Inferior parietal cortex (tissue), 1 donor: ENCODE data around the gene TMEM59L.
A peak's percentile ranks its signal among the peaks of the same experiment; 100 is the strongest.

ENCODE experiments used
- DNase-seq: peaks from one replicate; pipeline ENCODE4 v3.0.0-alpha.2; 2016; ENCODE audit errors: extremely low spot score

The TMEM59L gene

GRCh38 chr19:18637673-18638630 is 25.3 kb downstream of the TMEM59L start:
- DNase-seq = no peak

- DNase-seq = no peak
Observed at GRCh38 chr19:18639706-18640243, 27.1 kb downstream of the TMEM59L start.

GRCh38 chr19:18644196-18645034 is 31.7 kb downstream of the TMEM59L start:
- DNase-seq = peak; percentile 50

GRCh38 chr19:18645035-18645511 is 32.4 kb downstream of the TMEM59L start:
- DNase-seq = peak; percentile 38

DNA sequence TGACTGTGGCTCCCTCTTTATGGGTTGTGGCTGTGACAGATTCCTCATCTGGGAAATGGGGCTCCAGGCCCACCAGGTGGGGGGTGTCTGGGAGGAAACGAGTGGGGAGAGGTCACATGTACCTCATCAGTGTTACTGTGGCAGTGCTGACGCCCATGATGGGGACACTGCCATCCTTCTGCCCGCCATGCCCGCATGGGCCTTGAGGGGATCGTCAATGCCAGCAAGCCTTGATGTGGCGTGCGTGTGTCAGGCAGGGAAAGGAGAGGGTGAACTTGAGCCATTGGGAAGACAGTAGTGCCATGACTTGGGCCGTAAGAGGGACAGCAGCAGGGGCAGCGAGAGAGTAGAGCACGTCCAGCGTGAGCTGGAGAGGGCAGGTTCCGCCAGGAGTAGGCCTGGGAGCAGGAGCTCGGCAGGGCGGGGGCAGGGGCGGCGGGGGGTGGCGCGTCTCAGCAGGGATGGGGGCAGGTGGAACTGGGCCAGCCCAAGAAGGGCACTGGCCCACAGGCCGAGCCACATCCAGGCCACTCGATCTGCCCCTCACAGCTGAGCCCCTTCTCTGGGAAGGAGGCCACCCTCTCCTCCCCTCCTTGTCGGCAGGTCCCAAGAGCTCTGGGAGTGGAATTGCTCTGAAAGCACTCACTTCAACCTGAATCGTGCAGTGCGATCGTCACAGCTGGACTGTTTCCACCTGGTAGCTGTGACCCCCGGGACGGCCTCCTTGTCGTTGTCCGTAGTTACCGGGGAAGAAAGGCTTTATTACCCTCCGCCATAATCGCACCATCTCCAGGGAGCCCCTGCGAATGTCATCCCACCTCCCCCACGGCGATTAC is 34.1 kb downstream of the TMEM59L start:
- no peak for DNase-seq

- DNase-seq = no peak
Observed at GRCh38 chr19:18647371-18647767, 34.7 kb downstream of the TMEM59L start.

DNA sequence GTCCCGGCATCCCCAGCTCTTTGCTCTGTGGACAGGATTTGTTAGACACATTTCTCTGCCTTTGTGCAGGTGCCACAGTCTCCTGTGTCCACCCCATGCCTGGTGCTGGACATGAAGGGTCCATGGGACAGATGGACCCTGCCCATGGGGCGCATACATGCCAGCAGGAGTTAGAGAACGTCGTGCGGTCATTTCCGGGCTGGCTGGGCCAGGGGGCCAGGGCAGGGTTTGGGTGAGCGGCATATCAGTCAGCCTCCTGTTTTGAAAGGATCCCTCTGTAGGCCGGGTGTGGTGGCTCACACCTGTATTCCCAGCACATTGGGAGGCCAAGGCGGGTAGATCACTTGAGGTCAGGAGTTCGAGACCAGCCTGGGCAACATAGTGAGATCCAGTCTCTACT is 35.1 kb downstream of the TMEM59L start:
- no peak for DNase-seq

DNA sequence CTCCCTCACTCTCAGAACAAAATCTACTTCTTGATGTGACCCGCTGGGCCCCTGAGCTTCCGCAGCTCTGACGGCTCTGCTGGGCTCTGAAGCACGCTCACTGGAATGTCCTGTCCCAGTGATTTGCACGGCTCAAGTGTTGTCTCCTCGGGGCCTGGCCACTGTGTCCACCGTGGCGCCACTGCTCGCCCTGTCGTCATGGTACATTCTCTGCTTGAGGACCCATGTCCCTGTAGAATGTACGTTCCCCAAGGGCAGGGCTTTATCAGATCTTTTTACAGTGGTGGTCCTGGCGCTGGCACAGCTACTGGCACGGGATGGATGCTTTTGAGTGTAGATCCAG is 36.3 kb downstream of the TMEM59L start:
- no peak for DNase-seq

GRCh38 chr19:18649371-18650020 is 36.8 kb downstream of the TMEM59L start:
- no peak for DNase-seq

GRCh38 chr19:18650021-18650390 is 37.3 kb downstream of the TMEM59L start:
- DNase-seq = no peak

DNA sequence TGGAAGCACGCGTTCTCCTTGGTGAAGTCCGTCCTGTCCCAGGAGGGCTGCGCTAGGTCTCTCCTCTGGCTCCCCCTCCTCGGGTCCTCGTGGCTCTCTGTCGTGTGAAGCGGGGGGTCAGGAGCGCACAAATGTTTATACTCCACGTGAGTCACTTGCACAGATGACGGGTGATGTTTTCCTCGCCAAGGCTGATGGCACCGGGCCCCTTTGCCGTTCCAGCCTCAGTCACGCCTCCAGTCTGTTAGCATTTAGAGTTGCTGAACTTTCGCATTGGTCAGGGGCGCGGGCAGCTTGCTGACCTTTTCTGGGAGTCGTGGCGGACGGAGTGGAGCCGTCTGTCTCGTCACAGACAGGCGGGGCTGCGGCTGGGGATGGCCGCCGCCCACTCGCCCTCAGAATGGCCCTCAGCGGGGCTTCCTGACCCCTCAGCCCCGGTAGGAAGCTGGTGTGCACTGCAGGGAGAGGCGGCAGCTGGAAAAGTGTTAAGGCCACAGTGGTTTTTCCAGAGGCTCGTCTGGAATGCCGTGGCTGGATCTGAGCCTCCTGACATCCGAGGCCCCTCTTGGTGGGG is 37.9 kb downstream of the TMEM59L start:
- DNase-seq = no peak

GRCh38 chr19:18651300-18651699 is 38.6 kb downstream of the TMEM59L start:
- DNase-seq = no peak

- no peak for DNase-seq
Observed at GRCh38 chr19:18651733-18652132, 39.1 kb downstream of the TMEM59L start.

DNA sequence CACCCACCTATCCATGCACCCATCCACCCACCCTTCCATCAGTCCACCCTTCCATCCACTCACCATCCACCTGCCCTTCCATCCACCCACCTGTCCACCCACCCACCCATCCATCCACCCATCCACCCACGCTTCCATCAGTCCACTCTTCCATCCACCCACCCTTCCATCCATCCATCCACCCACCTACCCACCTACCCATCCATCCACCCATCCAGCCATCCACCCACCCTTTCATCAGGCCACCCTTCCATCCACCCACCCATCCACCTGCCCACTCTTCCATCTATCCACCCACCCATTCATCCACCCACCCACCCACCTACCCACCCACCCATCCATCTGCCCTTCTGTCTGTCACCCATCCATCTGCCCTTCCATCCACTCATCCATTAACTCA is 41.2 kb downstream of the TMEM59L start:
- no peak for DNase-seq

- DNase-seq = no peak
Observed at GRCh38 chr19:18654469-18654868, 41.8 kb downstream of the TMEM59L start.

DNA sequence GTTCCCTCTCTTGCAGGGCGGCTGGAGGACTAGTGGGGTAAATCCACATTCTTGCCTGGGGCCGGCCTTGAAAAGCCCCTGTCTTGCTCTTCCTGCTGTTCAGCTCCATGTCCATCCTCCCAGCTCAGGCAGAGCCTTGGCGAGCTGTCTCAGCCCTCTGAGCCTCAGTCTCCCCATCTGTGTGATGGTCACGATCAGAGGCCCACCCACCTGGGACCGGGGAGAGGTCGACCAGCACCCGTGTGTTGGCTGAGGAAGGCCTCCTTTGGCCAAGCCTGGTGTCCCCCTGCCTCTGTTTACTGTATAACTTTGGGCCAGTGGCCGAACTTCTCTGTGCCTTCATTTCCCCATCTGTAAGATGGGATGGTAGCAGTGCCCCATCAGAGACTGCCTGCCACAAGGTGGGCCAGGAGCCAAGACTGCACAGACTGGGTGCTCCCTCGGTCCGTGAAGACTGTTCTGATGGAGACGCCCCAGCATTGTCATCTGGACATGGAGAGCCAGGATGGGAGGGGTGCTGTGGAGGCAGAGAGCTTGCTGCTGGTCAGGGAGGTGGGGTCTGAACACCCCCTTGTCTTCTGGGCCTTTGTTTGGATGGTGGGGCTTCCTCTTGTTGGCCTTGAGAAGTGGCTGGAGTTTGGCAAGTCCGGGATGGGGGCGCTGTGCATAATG is 42.6 kb downstream of the TMEM59L start:
- no peak for DNase-seq

DNA sequence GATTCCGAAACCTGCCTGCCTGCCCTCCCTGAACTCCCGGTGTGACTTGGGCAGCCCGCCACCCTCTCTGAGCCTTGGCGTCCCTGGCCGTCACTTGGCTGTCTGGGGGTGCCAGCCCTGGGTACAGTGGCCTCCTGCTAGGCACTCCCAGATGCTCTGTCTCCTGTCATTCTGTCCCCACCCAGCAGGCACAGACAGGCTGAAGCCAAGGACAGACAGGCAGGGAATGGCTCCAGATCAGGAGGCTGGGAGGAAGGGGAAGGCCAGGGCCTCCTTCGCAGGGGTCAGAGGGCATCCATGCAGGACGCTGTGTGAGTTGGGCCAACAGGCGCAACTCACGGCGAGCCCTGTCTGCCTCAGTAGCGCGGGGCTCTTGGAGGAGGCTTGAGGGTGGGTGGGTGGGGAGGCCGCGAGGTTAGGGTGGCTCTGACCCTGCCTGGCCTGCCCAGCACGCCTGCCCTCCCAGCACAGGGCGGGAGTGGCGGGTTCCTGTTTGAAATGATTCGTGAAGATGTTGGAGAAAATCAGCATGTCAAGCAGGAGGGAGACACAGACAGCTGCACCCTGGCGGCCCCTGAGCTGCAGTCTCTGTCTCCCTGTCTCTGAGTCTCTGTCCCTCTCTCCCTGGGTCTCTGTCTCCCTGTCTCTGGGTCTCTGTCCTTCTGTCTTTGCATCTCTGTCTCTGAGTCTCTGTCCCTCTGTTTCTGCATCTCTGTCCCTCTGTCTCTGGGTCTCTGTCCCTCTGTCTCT is 43.8 kb downstream of the TMEM59L start:
- DNase-seq = no peak

DNA sequence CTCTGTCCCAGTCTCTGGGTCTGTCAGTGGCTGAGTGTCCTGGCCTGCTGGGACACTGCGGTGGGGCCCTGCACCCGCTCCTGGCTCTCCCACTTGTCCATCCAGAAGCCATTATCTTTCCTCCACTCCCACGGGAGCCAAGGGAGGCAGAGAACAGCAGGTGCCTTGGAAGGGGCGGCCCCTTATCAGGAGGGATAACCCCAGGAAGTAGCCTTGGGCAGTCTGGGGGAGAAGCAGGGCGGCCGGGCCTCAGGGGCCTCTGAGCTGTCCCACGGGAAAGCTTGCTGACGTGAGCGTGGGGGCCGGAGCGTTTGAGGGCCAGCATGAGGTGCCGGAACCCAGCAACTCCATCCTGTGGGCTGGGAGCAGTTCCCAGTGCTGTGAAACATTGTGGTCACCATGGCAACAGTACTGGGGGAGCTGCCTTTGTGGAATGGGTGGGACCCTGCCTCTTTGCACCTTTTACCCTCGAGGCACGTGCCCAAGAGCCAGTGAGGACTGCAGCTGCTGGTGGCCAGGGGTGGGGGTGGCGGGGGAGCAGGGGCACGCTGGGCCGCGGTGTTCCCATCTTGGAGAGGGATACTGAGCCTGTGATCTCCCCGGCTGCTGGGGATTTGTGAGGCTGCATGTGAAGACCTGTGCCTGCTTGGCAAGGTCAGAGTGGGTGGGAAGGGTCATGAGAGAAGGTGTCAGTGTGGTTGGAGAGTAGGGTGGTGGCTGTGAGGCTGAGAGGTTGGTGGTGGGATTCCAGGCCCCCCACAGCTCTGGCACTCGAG is 45.1 kb downstream of the TMEM59L start:
- DNase-seq = no peak
